GM18505 (cell line): ENCODE measurements around the gene NABP1.

Experiments used
- ATAC-seq: cut with Tn5 transposase; IDR thresholded peaks from one replicate; pipeline ENCODE4 v1.9.1; 2021; ENCODE audit not compliant: unreplicated experiment
- POLR2A ChIP-seq: IDR thresholded peaks from 4 replicates; pipeline ENCODE4 v1.6.1; 2011; ENCODE audit warnings: borderline replicate concordance; ENCODE audit not compliant: insufficient read depth, insufficient read length; ENCODE audit errors: extremely low read depth

Gene NABP1

DNA sequence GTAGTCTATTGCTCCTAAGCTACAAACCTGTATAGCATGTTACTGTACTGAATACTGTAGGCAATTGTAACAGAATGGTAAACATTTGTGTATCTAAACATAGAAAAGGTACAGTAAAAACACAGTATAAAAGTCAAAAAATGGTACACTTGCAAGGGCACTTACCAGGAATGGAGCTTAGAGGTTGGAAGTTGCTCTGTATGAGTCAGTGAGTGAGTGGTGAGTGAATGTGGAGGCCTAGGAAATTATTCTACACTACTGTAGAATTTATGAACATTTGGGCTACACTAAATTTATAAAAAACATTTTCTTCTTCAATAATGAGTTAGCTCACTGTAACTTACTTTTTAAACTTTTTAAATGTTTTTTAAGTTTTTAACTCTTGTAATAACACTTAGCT is 19.0 kb downstream of the NABP1 start:
- no peak for ATAC-seq
- TF ChIP-seq POLR2A = no peak

DNA sequence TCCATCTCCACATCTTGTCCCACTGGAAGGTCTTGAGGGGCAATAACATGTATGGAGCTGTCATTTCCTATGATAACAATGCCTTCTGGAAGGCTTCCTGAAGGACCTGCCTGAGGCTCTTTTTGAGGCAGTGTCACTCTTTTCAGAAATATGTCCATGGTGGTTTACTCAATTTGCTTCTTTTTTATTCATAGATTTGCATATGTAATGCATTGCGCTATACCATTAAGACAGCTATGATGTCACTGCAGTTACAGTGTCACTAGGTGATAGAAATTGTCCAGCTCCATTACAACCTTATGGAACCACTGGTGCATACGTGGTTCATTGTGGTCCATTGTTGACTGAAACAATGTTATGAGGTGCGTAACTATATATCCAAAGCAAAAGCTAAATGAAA is 19.9 kb downstream of the NABP1 start:
- TF ChIP-seq POLR2A = no peak
- ATAC-seq = no peak

DNA sequence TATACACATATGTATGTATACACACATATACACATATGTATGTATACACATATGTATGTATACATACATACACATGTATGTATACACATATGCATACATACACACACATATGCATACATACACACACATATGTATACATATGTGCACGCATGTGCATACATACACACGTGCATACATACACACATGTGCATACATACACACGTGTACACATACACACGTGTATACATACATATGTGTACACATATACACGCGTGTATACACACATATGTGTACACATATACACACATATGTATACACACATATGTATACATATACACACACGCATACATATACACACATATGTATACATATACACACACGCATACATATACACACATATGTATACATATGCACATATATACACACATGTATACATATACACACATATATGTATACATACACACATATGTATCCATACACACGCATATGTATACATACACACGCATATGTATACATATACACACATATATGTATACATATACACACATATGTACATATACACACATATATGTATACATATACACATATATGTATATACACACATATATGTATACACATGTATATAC is 21.5 kb downstream of the NABP1 start:
- TF ChIP-seq POLR2A = no peak
- no peak for ATAC-seq

DNA sequence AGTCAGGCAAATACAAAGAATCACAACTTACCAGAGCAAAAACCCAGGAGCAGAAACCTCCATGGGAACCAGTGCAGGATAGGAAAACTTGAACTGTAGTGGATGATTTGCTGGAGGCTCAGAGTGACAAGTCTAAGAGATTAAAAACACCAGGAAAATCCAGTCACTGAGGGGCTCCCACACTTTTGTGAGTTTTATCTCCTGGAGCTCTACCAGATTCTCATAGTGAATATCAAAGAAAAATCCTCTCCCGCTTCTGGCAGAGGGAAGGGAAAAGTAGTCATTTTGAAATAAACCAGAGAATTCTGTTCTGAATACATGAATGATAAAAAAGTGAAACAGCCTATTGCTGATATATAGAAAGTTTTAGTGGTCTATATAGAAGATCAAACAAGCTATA is 23.1 kb downstream of the NABP1 start:
- ATAC-seq = no peak
- no peak for TF ChIP-seq POLR2A

DNA sequence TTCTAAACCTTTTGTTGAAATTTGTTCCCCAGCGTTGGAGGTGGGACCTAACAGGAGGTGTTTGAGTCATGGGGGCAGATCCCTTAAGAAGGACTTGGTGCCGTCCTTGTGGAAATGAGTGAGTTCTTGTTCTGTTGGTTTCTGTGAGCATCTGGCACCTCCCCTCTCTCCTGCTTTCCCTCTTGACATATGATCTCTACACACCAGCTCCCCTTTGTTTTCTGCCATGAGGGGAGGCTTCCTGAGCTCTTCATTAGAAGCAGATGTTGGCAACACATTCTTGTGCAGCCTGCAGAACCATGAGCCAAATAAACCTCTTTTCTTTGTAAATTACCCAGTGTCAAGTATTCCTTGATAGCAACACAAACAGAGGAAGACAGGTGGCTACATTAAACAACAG is 23.8 kb downstream of the NABP1 start:
- no peak for ATAC-seq
- no peak for TF ChIP-seq POLR2A

DNA sequence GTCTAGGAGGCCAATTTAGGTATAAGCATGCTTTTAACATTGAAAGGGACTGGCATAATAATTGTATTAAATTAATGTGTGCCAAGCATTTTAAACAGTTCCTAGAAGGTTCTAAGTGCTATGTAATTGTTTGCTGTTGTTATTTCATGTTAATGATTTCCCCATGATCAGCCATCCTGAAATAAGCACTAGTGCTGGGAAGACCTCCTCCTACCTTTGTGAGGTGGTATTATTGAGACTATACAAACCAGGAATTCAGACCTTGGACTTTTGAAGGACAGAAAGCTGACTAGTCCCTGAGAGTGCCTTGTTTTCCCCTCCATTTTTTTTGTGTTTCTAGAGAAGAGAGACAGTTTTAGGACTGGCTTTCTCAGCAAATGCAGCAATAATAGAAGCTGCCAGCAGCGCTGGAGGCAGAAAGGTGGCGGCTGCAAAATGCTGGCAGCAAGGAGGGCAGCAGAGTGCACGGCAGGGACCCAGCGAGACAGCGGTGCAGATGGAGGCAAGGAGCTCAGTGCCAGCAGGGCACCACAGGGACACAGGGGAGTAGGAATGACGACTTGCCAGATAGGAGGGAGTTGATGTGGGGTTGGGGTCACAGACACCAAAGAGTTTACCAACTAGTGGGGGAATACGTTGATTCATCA is 25.3 kb downstream of the NABP1 start:
- no peak for TF ChIP-seq POLR2A
- ATAC-seq = no peak

DNA sequence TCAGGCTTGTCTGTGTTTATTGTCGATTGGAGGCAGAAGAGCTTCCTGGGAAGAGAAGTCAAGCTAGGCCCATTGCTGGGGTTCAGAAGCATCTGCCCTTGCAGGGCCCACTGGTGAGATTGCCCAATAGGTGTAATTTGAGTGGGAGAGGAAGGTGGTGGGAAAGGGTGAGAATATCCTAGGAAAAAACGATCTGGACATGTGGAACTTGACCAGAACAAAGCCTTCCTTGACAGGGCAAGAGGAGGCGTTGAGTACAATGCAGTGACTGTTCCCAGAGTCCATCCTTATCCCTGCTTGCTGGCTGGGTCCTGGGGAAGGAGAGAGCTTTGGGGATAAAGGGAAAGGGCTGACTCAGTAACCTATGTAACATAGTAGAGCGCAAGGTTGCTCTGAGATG is 27.1 kb downstream of the NABP1 start:
- no peak for ATAC-seq
- no peak for TF ChIP-seq POLR2A

DNA sequence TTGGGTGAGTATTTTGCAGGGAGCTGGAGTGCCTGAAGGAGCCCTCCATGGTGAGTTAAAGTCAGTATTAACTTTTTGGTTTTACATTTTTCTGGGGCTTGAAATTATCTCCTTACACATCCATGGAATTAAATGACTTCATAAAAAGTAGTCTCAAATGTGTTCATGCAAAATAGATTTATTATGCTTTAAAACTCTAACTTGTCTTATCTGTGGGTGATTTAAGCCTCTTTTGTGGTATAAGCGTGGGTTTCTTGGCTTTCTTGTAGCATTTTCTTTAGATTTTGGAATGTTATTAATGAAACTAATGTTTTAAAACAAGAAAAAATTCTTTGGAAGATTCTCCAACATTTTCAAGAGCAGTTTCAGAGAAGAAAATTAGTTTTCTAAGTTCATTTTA is 27.8 kb downstream of the NABP1 start:
- ATAC-seq = no peak
- TF ChIP-seq POLR2A = no peak

DNA sequence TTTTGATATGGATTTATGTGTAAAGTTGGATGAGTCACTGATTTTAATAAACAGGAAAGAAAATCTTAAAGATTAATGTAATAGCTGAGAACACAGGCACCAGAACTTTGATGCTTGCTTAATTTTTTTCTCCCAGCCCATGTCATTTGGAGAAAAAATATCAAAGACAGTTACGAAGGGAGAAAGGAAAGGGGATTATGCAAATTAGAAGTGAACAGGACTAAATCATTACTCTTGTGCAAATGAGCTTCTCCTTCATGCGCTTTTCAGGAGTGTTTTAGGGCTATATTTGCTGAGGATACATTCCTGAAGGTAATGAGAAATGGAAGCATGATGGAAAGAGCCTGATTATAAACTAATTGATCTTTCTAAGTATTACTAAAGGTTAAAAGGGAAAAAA is 28.9 kb downstream of the NABP1 start:
- no peak for TF ChIP-seq POLR2A
- ATAC-seq = no peak

DNA sequence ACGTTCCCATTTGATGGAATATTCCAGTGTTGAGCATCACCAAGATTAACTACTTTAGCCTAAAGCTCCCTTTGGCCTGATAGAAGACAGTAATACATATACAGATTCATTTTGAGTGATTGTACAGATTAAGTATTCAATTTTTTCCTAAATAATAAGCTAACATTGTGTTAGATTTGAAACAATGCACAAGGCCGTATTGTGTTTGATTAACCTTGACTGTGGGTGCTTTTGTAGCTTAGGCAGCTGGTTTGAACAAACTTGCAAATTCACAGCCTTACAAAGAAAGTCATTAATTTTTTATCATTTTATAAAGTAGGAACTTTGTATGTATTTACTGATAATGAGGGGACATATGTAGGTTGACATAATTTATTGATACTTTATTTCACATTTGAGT is 29.6 kb downstream of the NABP1 start:
- no peak for TF ChIP-seq POLR2A
- ATAC-seq = no peak

DNA sequence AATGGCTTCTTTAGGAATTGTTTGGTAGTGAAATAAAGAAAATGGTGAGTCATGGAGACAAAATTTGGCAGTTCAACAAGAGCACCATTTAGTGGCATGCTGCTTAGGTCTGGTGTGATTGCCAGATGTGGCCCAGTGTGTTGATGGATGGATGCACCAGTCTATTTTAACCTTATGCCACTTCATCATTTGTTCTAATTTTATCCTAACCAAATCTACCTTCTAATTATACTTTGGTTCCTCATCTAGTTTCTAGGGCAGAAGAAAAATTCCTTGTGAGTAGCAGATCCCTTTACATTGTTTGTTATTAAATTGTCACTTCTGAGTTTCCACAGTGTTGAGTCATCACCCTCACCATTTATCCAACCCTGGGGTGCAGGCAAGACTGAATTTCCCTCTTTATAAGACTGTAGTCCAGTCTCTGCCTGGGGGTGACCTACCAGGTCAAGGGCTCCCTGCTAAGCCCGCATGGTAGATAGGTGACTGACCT is 32.5 kb downstream of the NABP1 start:
- no peak for TF ChIP-seq POLR2A

DNA sequence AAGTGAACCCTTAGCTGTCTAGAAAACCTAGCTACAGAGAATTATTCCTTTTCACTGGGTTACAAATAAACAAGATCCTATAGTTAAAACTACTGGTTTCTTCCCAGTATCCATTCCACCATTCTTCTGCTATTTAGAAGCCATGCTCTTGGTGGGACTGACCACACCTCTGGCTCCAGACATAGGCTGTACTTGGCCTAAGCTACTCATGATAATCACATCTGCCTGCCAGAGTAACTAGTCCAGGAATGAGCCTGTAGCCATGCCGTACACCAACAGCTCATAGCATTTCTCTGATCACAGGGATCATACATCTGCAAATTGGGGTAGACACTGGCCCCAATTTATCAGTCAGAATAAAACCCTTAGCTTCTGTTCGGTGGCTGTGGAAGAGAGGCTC is 33.7 kb downstream of the NABP1 start:
- no peak for TF ChIP-seq POLR2A
- ATAC-seq = no peak

More for the DNA sequence above, 32.5 kb downstream of the NABP1 start:
- no peak for ATAC-seq

DNA sequence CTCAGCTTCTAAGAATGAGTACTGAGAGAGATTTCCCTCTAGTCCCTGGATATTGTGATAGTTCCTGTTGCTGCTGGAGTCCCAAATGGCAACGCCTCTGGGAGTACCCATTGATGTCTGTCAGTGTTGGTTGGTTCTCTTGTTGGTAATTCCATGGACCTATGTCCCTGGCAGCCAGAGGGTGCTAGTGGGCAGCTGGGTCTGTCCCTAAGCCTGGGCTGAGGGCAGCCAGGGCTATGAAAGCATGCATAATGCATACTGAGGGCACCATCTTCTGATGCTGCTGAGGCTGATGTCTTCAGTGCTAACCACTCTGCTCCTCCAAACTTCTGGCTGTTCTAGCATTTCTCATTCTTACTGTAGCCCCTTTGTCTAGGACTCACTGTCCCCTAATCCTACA is 35.9 kb downstream of the NABP1 start:
- TF ChIP-seq POLR2A = no peak
- no peak for ATAC-seq

DNA sequence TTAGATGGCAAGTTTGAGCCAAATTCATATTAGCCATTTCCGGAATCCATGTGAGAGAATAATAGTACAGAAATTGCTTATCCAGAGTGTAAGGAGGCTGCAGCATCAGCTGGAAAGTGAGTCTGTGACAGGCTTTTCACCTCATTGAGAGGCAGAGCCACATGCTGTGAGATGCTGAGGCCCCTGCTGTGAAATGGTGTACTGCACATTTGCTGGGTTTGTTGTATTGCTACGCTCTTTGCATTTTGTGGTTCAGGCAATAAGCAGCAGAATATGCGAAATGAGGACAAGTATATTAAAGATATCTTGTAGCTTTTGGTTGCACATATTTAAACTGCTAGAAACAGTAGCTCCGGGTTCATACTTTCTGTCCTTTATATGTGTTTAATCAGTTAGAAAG is 37.0 kb downstream of the NABP1 start:
- no peak for ATAC-seq
- no peak for TF ChIP-seq POLR2A
